GM19455 (cell line): ENCODE results near the gene CAMK2A.
"Not testable (repeated sequence)": the region's sequence is repeated elsewhere in the genome, so short reads cannot be mapped to it uniquely, and the experiment has no call there.

Source experiments
- ATAC-seq: cut with Tn5 transposase; IDR thresholded peaks from one replicate; pipeline ENCODE4 v1.9.1; 2021; ENCODE audit not compliant: unreplicated experiment

Gene CAMK2A

DNA sequence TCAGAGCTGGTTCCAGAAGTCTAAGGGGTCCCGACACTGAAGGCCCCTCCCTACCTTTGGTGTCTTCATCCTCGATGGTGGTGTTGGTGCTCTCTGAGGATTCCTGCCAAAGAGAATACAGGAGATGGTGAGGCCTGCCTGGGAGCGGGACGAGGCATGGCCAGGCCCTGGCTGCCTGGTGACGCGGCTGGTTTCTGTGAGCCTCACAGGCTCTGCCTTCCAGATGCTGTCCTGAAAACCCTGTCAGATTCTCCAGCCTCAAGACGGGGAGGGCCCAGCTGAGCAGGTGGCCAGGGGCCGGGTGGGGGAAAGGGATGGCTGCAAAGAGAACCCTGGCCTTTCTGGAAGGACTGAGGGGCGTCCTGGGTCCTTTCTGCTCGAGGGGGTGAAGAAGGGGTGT is 50.9 kb downstream of the CAMK2A start:
- no peak for ATAC-seq

DNA sequence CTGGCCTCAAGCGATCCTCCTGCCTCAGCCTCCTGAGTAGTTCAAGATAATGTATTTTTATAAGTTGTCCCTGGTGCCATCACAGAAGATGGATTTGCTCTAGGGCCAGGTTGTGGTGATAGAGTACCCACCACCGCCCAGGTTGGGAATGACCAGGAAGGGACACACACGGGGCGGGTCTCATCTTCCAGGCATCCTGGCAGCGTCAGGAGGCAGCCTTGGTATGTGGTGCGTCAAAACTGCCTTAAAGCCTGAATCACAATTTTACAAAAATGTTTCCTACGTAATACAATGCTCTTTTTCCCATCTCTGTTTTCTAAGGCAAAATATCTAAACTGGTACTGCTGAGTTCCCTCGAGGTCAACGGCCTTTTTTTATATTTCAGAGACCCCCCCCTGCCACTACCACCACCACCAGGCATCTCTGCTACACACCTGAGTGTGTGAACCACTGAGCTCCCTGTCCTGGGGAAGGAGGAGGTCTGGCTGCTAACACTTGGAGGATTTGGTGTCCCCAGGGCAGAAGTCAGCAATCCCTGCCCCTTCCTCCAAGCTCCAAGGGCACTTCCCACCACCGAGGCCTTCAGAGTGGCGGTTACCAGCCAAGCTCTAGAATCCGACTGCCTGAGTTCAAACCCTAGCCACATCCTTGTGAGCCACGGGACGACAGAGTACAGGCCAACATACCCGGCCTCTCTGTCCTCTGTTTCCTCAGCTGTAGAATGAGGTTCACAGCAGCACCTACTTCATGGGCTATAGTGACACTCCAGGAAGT is 52.4 kb downstream of the CAMK2A start:
- ATAC-seq, result no peak

DNA sequence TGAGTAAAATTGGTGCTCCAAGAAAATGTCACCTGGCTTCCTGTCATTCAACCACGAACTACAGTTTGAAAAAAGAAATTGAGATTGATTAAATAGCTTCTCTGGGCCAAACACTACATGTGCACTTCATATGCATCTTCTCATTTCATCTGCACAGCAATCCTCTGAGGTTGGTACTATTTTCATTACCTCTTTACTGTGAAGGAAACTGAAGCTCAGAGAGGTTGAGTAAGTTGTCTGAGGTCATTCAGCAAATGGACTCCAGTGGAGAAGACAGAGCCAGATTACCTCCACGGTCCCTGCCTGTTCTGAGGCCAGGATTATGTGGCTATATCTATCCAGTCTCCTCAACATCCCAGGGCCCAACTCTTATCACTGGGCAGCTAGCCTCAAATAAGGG is 53.3 kb downstream of the CAMK2A start:
- ATAC-seq, result no peak

DNA sequence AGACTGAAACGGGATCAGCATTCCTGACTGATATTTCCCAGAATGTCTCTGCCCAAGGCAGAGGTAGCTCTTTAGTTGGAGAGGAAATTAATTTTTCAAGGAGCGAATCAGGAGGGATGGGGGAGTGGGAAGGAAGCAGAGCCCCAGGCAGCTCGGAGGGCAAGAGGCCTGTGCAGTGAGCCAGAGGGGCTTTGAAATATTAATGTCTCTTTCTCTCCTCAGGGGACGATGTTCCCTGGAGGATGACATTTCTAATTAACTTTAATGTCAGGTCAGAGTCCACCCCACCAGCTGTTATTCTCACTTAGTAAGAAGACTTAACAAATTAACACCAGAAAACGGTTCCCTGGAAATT is 54.1 kb downstream of the CAMK2A start:
- ATAC-seq, result no peak

DNA sequence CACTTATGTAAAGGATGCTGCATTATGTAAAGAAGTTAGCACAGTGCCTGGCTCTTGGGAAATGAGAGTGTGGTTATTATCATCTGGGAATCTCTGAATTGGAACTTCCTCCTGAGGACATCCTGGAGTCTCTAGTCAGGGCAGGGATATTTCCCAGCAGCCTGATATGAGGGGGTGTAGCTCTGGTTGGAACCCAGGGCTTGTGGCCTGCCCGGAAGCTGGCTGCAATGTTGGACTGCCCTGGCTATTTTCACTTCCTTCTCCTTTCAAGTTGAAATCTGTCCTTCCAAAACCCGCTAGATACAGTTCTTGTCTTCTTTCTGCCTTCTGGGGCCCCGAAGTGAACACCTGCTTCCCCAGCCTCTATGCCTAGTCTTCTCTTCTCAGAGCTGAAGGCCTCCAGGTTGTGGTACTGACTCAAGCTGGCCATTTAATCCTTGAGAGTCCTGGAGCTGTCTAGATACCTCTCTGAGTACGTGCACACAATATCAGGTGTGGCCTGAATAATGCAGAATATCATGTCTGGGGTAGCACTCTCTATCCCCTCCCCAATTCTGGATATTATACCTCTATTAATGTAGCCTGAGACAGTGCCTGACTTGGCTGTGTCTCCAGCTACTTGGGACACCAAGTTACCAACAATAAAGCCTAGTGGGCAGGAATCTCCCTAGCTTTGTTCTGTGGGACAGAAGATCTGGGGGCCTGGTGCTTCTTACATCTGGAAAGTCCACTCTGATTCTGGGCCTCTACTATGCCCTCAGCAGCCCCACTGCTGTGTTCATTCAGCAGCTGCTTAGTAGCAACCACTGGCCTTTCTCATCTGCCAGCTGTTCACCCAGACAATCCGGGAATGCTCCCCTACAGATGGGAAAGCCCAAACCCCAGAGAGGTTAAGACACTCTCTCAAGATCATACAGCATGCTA is 54.7 kb downstream of the CAMK2A start:
- no peak for ATAC-seq

DNA sequence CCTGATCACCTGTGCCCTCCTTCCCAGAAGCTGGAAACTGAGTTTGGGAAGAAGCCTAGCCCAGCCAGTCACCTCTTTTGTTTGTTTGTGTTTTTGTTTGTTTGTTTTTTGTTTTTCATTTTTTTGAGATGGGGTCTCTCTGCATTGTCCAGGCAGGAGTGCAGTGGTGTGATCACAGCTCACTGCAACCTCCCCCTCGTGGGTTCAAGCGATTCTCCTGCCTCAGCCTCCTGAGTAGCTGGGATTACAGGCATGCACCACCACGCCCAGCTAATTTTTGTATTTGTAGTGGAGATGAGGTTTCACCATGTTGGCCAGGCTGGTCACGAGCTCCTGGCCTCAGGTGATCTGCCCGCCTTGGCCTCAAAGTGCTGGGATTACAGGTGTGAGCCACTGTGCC is 55.9 kb downstream of the CAMK2A start:
- not testable (repeated sequence) for ATAC-seq

DNA sequence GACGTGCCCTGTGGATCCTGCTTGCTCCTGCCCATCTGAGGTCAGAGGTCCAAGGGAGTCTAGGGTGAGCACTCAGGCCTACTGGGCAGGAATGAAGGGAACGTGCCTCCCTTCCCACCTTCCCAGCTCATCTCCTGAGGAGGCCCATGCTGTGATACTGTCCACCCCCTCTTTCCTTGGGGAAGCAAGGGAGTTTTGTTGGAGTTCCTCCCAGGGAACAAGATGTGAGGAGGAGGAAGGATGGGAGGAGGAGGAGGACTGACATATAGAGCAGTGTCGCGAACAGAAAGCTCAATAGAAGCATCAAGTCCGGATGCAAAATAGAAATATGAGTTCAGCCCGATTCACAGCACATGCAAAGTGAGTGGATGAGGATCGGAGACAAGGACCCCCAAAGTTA is 58.7 kb downstream of the CAMK2A start:
- ATAC-seq, result no peak

DNA sequence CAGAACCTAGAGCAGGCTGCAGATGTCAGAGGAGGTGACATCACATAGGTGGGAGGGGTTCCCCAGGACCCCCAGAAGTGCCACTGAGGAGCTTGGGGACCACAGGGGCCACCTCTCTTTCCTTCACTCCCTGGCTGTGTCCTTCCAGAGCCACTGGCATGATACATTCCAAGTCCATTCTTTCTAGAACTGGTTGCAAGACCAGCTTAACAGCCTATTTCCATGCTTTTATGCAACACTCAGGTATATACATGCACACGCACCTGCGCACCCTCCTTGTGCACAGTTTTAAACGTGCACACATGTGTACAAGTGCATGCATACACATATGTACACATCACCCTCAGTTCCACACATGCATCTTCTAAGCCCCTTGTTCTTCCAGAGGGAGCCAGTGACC is 60.0 kb downstream of the CAMK2A start:
- no peak for ATAC-seq

DNA sequence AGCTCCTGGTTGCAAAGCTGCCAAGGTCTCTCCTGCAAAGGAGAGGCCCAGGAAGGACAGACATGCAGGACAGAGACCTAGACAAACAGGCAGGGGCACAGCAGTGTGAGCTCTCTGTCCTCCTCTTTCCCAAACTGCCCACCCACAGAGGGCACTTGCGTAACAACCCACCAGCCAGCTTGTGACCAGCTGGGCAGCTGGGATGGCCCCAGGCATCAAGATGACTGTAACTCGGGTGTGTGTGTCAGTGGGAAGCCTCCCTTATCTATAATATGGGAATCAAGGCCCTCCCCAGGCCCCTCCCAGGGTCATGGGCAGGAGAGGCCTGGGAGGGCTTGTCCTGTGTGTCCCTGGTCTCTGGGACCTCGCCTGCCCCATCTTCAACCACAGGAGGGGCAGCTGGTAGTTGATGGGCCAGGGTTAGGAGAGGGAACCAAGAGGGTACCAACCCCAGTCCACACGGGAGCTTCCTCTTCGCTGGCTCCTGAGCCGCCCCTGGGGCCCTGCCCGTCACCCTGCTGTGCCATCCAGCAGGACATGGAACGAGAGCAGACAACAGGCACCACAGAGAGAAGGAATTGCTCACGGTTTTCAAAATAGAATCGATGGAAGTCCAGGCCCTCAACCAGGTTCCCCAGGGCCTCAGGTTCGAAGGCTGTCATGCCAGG is 61.8 kb downstream of the CAMK2A start:
- no peak for ATAC-seq

DNA sequence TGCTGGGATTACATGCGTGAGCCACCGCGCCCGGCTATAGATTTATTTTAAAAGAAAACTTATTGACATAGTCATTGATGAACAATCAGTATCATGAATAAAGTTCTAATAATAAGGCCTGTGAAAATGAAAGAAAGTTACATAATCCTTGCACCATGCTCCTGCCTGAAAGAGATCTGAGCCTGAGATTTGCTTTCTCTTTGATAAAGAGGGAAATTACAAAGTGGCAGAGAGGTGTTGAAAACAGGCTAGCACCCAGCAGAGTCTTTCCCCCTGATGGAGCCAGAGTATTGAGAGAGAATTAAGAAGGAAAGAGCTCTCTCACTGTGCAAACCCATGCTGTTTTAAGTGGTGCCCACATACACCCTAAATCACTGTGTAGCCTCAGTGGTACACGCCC is 62.5 kb downstream of the CAMK2A start:
- no peak for ATAC-seq

DNA sequence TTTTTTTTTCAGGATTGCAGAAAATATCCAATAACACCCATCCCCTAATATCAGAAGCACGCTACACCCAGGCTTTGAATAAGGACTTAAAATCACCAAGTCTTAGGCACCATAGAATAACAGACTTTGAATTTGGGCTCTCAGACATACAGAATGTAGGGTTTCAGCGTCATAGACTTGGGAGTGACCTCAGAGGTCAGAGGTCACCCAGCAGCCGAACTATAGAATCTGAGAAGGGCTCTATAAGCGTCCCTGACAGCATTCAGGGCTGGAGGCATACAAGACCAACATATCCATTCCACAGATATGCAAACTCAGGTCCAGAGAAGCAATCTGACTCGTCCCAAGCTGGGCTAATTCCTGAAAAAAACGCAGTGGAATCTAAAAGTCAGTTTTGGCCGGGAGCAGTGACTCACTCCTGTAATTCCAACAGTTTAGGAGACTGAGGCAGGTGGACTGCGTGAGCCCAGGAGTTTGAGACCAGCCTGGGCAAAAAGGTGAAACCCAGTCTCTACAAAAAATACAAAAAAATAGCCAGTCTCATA is 65.0 kb downstream of the CAMK2A start:
- no peak for ATAC-seq

DNA sequence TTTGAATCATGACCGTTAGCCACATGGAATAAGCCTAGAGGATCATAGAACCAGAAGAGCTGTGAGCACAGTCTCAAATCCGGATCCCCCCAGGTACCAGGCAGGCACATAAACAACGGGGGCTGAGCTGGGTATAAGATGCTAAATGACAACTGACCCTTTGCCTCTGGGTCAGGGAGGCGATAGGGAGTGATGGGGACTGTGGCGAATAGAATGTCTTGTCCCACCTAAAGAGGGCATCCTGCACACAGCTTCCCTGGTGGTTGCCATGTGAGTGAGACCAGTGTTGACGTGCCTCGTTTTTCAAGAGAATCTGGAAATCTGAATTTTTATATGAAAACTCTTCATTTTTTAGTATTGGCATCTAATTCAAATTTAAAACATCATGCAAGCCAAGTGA is 66.1 kb downstream of the CAMK2A start:
- no peak for ATAC-seq

DNA sequence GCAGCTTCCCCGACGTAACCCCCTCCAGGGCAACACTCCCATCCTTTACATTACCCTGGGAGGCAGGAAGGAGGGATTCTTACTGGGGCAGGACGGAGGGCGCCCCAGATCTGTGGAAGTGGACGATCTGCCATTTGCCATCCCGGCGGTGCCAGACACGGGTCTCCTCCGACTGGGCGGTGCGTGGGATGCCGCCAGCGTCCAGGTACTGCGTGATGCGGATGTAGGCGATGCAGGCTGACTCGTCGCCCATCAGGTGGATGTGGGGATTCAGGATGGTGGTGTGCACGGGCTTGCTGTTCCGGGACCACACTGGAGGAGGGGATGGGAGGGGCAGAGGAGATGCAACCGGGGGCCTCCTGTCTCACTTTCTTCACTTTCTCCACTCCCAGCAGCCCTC is 66.7 kb downstream of the CAMK2A start:
- ATAC-seq, result no peak

DNA sequence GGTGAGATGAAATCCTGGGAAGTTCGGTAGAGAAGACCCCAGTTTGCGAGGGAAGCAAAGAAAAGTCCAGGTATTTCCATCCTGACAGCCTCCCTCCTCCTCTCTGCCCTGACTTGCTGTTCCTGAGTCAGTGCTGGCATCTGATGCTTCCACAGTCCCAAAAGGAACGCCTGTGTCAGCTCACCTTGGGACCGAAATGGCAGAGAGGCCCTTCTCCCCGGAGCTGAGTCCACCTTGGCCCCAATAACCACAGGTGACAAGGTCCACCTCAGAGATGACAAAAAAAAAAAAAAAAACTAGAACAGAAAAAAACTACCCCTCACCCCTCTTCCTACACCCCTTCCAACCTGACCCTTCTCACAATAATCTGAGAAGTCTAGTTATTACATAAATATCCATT is 68.1 kb downstream of the CAMK2A start:
- ATAC-seq, result no peak

DNA sequence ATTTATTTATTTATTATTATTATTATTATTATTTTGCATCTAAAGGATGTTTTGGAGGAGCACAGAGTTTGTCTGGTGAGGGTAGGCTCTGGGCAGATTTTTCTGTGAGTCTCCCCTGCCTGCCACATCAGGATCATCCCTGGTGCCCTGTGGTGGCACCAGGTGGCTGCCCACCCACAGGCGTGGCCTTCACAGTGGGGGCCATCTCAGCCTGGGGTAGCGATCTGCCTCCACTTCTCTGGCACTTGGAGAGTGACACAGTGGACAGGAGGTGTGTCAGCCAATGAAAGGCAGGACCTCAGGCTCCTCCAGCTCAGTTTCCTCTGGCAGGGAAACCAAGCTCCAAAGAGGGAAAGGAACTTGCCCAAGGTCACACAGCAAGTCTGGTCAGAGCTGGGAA is 69.7 kb downstream of the CAMK2A start:
- ATAC-seq, result no peak

DNA sequence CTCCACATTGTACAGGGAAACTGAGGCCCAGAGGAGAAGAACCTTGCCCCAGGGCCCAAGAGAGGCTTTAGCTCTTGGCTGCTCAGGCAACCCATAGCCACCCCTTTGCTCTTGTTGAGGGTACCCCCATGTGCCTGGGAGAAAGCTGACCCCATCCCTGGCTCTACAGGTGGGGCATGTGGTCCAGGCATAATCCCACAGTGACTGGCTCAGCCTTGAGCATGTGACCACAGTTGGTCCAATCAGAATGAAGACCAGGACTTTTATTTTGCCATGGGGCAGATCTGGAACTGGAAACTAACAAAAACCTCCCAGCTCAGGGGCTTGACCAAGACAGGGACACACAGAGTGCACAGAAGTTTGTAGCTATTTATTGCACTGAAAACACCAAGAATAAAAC is 70.4 kb downstream of the CAMK2A start:
- ATAC-seq, result no peak

DNA sequence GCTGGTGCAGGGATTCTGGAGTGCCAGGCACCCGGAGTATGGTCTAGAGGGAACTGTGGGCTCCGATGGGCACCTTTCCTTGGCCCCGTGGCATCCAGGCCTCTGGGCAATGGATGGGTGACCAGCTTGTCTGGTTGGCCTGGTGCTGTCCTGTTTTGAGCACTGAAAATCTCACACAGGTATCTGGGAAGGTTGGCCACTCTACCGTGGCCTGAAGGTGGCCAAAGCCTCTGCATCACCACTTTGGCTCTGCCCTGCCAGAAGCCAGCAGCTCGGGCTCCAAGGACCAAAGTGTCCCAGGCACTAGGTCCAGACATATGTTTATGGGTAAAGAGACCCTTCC is 70.9 kb downstream of the CAMK2A start:
- no peak for ATAC-seq

DNA sequence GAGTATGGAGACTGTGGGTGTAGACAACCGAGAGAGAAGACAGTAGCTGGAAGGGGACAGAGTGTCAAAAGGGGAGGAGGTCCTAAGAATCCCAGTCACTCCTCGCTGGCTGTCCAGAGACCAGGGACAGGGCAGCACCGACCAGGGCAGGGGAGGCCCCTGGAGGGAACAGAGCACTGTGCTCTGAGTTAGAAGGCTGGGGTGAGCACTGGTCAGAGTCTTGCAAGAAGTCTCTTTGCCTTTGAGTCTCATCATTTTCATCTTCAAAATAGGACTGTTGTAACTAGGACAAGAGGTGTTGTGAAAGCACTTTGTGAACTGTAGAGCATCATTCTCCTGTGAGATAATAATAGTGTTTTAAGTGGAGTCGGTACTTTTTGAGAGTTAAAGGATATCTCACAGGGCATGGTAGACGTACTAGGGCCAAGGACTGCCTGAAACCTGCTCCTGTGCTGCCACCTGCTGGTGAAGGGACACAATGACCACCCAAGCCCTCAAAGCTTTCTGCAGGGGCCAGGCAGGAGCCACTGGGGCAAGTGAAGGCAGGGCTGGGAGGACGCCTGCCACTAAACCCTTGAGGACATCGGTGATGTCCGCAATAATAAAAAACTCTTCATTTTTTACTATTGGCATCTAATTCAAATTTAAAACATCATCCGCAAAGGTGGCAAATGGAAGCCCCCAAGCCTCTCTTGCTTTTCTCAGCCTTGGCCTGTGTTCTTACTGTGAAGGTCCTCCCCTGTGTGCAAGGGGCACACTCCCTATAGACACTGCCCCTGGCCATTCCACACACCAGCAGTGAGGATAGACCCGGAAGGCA is 71.5 kb downstream of the CAMK2A start:
- ATAC-seq, result peak; percentile 86

DNA sequence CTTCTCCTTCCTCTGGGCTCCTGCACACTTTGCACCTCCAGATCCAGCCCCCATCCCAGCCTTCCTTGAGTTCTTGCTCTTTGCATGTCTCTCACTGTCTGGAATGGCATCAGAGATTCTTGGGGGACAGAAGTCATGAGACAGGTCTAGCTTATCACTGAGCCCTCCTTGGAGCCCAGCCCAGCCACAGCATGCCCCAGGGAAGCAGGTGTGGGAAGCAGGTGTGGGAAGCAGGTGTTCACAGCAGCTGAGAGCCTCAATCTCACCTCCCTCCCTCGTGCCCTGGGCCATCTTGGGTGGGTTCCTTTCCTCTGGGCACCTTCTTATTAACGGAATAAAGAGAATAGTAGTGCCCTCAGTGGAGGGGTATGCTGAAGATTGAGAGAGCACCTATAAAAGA is 72.5 kb downstream of the CAMK2A start:
- no peak for ATAC-seq

DNA sequence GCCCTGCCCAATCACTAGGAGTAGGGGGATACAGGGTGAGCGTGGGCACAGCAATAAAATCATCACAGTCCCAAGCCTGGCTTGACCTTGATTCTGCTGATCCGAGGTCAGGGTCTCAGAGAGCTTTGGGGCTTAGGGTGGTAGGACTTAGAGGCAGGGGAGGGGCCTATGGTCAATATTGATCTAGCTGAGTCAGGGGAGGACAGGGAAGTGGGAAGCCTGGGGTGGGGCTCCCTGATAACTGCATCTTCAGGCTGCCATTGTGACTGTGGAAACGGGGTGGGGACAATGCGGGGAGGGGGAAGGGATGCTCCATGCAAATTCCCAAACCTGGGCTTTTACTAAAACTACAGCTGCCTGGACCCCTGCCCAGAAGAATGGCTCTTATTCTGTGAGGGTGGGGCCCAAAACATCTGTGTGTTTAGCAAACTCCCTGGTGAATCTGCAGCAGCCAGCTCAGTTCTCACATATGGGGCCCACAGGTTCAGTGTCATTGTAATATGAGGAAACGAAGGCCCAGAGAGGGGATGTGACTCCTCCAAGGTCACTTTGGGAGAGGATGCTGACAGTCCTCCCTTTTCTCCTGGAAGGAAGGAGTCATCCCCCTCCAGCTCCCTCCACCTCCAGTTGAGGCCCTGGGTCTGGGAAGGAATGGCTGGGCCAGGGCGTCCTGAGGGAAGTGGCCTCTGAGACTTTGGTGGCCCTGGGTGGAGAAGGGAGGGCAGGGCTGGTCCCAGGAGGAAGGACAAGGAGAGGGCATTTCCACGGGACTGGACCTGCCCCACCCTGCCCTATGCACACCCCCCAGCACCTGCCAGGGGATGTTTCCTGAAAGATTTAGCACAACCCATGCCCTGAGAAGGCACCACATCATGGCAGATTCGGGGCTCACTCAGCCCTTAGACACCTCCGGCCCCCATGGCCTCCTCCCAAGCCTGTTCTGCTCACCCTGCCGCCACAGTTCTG is 73.3 kb downstream of the CAMK2A start:
- ATAC-seq, result no peak
